HepG2 (cell line): ENCODE measurements around the gene PLCZ1. TPM values are rescaled to one million over a fixed set of nuclear protein-coding genes. Genes with fewer than 3 reads are reported as not detected.

Experiments used
- ATAC-seq: fragments of 200-7000 bp; cut with Tn5 transposase; 3 replicates; pipeline ENCODE4 v1.9.1; 2020; ENCODE audit warnings: mild to moderate bottlenecking, moderate library complexity
- BruUV-seq: library from RNA; stranded (reverse); fragments of 400-500 nt; replicated peaks from 2 replicates; lab custom pipeline; 2021; lab: Mats Ljungman, UMichigan
- CTCF ChIA-PET: fragments of 300-600 bp; formaldehyde crosslinking; extraction: SDS; loops from one replicate; lab custom pipeline; 2021; ENCODE audit warnings: low total read pairs, inconsistent platforms, low intra/inter-chr PET ratio; lab: Yijun Ruan, JAX
- POLR2A ChIA-PET: fragments of 350-600 bp; sonication (Branson Sonifier 250); formaldehyde crosslinking; loops from one replicate; lab custom pipeline; 2020; ENCODE audit warnings: antibody characterized with exemption, inconsistent platforms; lab: Yijun Ruan, JAX
- DNase-seq: peaks from one replicate; pipeline ENCODE4 v3.0.0-alpha.2; 2015; ENCODE audit warnings: low spot score
- FAIRE-seq: peaks from 3 replicates; lab custom pipeline; 2011; peaks lifted over from hg19 to GRCh38; lab: Jason Lieb, UNC
- H2AFZ ChIP-seq: one replicate; pipeline ENCODE4 v1.6.1; 2011; ENCODE audit warnings: low read length, inconsistent platforms
- H3K27ac ChIP-seq: fragments of 300-600 bp; 3 replicates; pipeline ENCODE4 v1.8.0; 2011; ENCODE audit warnings: mixed run types, mild to moderate bottlenecking, mixed read lengths, low read length, inconsistent platforms; ENCODE audit not compliant: insufficient read depth; ENCODE audit errors: extremely low read length
- H3K27me3 ChIP-seq, 2 experiments: fragments of 200-600 bp in 1 of 2; 2 replicates in 1 of 2; 3 replicates in 1 of 2; pipeline versions ENCODE4 v1.6.0 to v1.8.0; 2011; ENCODE audit warnings: low read length in 2 of 2, mild to moderate bottlenecking in 2 of 2, moderate library complexity in 2 of 2, inconsistent platforms in 1 of 2; ENCODE audit not compliant: insufficient read depth in 2 of 2, control insufficient read depth in 1 of 2
- H3K36me3 ChIP-seq, 2 experiments: fragments of 200-600 bp in 1 of 2; replicated peaks in 1 of 2; 2 replicates in 1 of 2; 3 replicates in 1 of 2; pipeline versions ENCODE4 v1.5.1 to v1.8.0; 2011; ENCODE audit warnings: low read length in 2 of 2, inconsistent platforms in 1 of 2; ENCODE audit not compliant: insufficient read depth in 2 of 2, control insufficient read depth in 1 of 2
- H3K4me1 ChIP-seq: 2 replicates; pipeline ENCODE4 v1.5.1; 2012; ENCODE audit warnings: low read length, inconsistent platforms; ENCODE audit not compliant: insufficient read depth
- H3K4me2 ChIP-seq: 2 replicates; pipeline ENCODE4 v1.6.0; 2011; ENCODE audit warnings: low read depth, low read length, inconsistent platforms
- H3K4me3 ChIP-seq, 3 experiments: fragments of 200-600 bp in 1 of 3; sonication (generic), shearing (Covaris generic) in 1 of 3; replicated peaks in 1 of 3; 2 replicates each; pipeline ENCODE4 v1.5.1; 2011 to 2016; ENCODE audit warnings: low read length in 3 of 3, inconsistent platforms in 2 of 3, low read depth in 2 of 3, mild to moderate bottlenecking in 2 of 3, control low read depth in 1 of 3, mixed read lengths in 1 of 3; ENCODE audit not compliant: insufficient read depth in 1 of 3
- H3K79me2 ChIP-seq: one replicate; pipeline ENCODE4 v1.6.1; 2011; ENCODE audit warnings: low read length, inconsistent platforms; ENCODE audit not compliant: insufficient read depth
- H3K9ac ChIP-seq: 2 replicates; pipeline ENCODE4 v1.6.0; 2011; ENCODE audit warnings: mild to moderate bottlenecking, low read depth, low read length, inconsistent platforms; ENCODE audit not compliant: insufficient read depth
- H3K9me3 ChIP-seq: 2 replicates; pipeline ENCODE4 v1.5.1; 2012; ENCODE audit warnings: mild to moderate bottlenecking, low read length
- H4K20me1 ChIP-seq: 2 replicates; pipeline ENCODE4 v1.6.0; 2011; ENCODE audit warnings: inconsistent platforms, mild to moderate bottlenecking, low read length, moderate library complexity; ENCODE audit not compliant: insufficient read depth
- CBFB ChIP-seq: sonication (generic); formaldehyde crosslinking; IDR thresholded peaks from 2 replicates; pipeline ENCODE4 v1.4.0; 2020; ENCODE audit warnings: missing genetic modification reagents
- DNMT1 ChIP-seq: sonication (generic); formaldehyde crosslinking; IDR thresholded peaks from 2 replicates; pipeline ENCODE4 v1.5.1; 2020; ENCODE audit warnings: mild to moderate bottlenecking, missing genetic modification reagents
- HMGA1 ChIP-seq: sonication (generic); formaldehyde crosslinking; conservative IDR thresholded peaks from 2 replicates; pipeline ENCODE4 v1.4.0; 2020; ENCODE audit warnings: missing genetic modification reagents
- KLF13 ChIP-seq: sonication (generic); formaldehyde crosslinking; IDR thresholded peaks from 2 replicates; pipeline ENCODE4 v1.4.0; 2020; ENCODE audit warnings: mild to moderate bottlenecking, missing genetic modification reagents
- MAFG ChIP-seq: sonication (generic); formaldehyde crosslinking; IDR thresholded peaks from 2 replicates; pipeline ENCODE4 v1.5.1; 2020; ENCODE audit warnings: mild to moderate bottlenecking, missing genetic modification reagents
- SMARCC2 ChIP-seq: fragments of 450-650 bp; IDR thresholded peaks from 2 replicates; pipeline ENCODE4 v1.6.1; 2017; ENCODE audit warnings: antibody characterized with exemption, mild to moderate bottlenecking
- SP140L ChIP-seq: sonication (generic); formaldehyde crosslinking; IDR thresholded peaks from 2 replicates; pipeline ENCODE4 v1.4.0; 2020; ENCODE audit warnings: missing genetic modification reagents, borderline replicate concordance
- TOPORS ChIP-seq: sonication (generic); formaldehyde crosslinking; IDR thresholded peaks from 2 replicates; pipeline ENCODE4 v1.8.0; 2023; ENCODE audit warnings: mild to moderate bottlenecking, missing genetic modification reagents
- ZNF225 ChIP-seq: sonication (generic); formaldehyde crosslinking; IDR thresholded peaks from 2 replicates; pipeline ENCODE4 v1.4.0; 2020; ENCODE audit warnings: mild to moderate bottlenecking, missing genetic modification reagents
- ZNF841 ChIP-seq: sonication (generic); formaldehyde crosslinking; IDR thresholded peaks from 2 replicates; pipeline ENCODE4 v1.8.1; 2023; ENCODE audit warnings: missing genetic modification reagents, borderline replicate concordance
- ZZZ3 ChIP-seq: sonication (generic); formaldehyde crosslinking; IDR thresholded peaks from 2 replicates; pipeline ENCODE4 v1.4.0; 2020; ENCODE audit warnings: missing genetic modification reagents, mild to moderate bottlenecking, borderline replicate concordance
- WGBS: methylation state at CpG from one replicate; pipeline ENCODE4 v1.1.6; 2017; ENCODE audit warnings: low lambda C conversion rate; 5-methylcytosine and 5-hydroxymethylcytosine counted together
- in situ Hi-C: cut with HindIII; loops from 2 replicates; pipeline ENCODE4 v1.10.0; 2017; ENCODE audit warnings: low pct_unique_long_range_greater_than_20kb; ENCODE audit not compliant: extremely low pct_ligation_motif_present
- intact Hi-C: fragments of 100-400 bp; cut with micrococcal nuclease; formaldehyde crosslinking; loops from one replicate; pipeline ENCODE4 v1.10.0; 2022; ENCODE audit not compliant: unreplicated experiment
- polyA plus RNA-seq, 8 experiments: library from polyadenylated mRNA; depleted of rRNA in 3 of 8; stranded (reverse) in 7 of 8; unstranded in 1 of 8; fragments of >200 nt; fragmentation: Illumina TruSeq in 4 of 8; extraction: Trizol in 4 of 8; gene quantifications; 2 replicates each; pipeline versions ENCODE4 v1.2.1 to v1.2.3, GENCODE V29; 2011 to 2016; ENCODE audit warnings: low read depth in 4 of 8, missing spikeins in 1 of 8, mixed read lengths in 1 of 8; ENCODE audit not compliant: insufficient read depth in 1 of 8
- total RNA-seq, 5 experiments: library from RNA; depleted of rRNA; stranded (reverse); fragments of >200 nt; fragmentation: Illumina TruSeq; extraction: Trizol; gene quantifications; 2 replicates each; pipeline ENCODE4 v1.2.3, GENCODE V29; 2016; ENCODE audit warnings: low read depth in 1 of 5
- TF ChIP-seq, protein P1 (sequence below), 2 experiments: fragments of 450-650 bp in 1 of 2; sonication (generic) in 1 of 2; formaldehyde crosslinking in 1 of 2; IDR thresholded peaks; 2 replicates each; pipeline versions ENCODE4 v1.6.1 to v1.8.0; 2016 to 2022; ENCODE audit warnings: antibody characterized with exemption in 1 of 2, mild to moderate bottlenecking in 1 of 2, missing genetic modification reagents in 1 of 2
- TF ChIP-seq, protein P2 (sequence below): sonication (generic); formaldehyde crosslinking; IDR thresholded peaks from 2 replicates; pipeline ENCODE4 v1.8.1; 2022; ENCODE audit warnings: low read depth, mild to moderate bottlenecking, missing genetic modification reagents

PLCZ1 gene
- total and polyA plus RNA-seq, 2 of the 13 experiments (the other 11 are each of a cell fraction or from before 2014, with no cell fraction given), result not detected

DNA sequence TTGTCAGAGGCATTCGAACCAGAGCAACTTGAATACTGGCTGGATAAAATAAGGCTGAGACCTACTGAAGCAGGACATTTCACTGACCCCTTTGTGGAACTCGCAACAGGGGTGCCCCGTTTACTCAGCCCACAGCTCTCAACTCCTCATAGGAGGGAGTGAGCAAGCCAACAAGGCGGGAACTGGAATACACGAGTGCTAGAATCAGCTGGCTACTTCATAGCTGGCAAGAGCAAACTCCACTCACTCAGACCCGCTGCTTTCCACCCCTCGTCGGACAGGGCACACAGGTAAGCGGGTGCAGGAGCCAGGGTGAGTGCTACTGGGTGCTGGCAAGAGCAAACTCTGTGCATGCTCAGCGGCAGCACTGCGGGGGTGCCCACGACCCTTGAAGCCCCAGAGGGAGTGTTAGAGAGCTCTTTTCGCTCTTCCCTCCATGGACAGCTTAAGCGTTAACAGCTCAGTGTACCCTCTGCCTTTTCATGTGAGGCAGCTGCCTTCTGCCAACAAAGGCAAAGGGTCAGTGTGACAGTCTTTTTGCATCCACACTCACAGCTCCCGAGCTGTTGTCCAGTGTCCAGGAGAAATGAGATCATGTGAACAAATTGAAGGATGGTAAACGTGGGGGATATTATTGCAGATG, 15.8 kb upstream of the PLCZ1 start:
- POLR2A ChIA-PET, result no interaction called here
- Histone ChIP-seq H3K4me3 (no peak overlapping the region), H2AFZ (no peak overlapping the region)
- no peak for TF ChIP-seq CBFB (CRISPR knock-in tag)
- TF ChIP-seq DNMT1 (CRISPR knock-in tag), result no peak
- TF ChIP-seq, protein P1, sequence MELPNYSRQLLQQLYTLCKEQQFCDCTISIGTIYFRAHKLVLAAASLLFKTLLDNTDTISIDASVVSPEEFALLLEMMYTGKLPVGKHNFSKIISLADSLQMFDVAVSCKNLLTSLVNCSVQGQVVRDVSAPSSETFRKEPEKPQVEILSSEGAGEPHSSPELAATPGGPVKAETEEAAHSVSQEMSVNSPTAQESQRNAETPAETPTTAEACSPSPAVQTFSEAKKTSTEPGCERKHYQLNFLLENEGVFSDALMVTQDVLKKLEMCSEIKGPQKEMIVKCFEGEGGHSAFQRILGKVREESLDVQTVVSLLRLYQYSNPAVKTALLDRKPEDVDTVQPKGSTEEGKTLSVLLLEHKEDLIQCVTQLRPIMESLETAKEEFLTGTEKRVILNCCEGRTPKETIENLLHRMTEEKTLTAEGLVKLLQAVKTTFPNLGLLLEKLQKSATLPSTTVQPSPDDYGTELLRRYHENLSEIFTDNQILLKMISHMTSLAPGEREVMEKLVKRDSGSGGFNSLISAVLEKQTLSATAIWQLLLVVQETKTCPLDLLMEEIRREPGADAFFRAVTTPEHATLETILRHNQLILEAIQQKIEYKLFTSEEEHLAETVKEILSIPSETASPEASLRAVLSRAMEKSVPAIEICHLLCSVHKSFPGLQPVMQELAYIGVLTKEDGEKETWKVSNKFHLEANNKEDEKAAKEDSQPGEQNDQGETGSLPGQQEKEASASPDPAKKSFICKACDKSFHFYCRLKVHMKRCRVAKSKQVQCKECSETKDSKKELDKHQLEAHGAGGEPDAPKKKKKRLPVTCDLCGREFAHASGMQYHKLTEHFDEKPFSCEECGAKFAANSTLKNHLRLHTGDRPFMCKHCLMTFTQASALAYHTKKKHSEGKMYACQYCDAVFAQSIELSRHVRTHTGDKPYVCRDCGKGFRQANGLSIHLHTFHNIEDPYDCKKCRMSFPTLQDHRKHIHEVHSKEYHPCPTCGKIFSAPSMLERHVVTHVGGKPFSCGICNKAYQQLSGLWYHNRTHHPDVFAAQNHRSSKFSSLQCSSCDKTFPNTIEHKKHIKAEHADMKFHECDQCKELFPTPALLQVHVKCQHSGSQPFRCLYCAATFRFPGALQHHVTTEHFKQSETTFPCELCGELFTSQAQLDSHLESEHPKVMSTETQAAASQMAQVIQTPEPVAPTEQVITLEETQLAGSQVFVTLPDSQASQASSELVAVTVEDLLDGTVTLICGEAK (IDR thresholded peaks at IDR 0.05), result no peak
- TF ChIP-seq, protein P1 (CRISPR knock-in tag; IDR thresholded peaks at IDR 0.05), result no peak
- no peak for TF ChIP-seq SP140L (CRISPR knock-in tag)
- no peak for TF ChIP-seq KLF13
- TF ChIP-seq, protein P2, sequence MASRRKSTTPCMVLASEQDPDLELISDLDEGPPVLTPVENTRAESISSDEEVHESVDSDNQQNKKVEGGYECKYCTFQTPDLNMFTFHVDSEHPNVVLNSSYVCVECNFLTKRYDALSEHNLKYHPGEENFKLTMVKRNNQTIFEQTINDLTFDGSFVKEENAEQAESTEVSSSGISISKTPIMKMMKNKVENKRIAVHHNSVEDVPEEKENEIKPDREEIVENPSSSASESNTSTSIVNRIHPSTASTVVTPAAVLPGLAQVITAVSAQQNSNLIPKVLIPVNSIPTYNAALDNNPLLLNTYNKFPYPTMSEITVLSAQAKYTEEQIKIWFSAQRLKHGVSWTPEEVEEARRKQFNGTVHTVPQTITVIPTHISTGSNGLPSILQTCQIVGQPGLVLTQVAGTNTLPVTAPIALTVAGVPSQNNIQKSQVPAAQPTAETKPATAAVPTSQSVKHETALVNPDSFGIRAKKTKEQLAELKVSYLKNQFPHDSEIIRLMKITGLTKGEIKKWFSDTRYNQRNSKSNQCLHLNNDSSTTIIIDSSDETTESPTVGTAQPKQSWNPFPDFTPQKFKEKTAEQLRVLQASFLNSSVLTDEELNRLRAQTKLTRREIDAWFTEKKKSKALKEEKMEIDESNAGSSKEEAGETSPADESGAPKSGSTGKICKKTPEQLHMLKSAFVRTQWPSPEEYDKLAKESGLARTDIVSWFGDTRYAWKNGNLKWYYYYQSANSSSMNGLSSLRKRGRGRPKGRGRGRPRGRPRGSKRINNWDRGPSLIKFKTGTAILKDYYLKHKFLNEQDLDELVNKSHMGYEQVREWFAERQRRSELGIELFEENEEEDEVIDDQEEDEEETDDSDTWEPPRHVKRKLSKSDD, result no peak
- TF ChIP-seq MAFG (CRISPR knock-in tag), result no peak
- no peak for TF ChIP-seq SMARCC2
- TF ChIP-seq ZNF841 (CRISPR knock-in tag), result no peak
- TF ChIP-seq HMGA1, result no peak
- no peak for TF ChIP-seq ZZZ3
- no peak for TF ChIP-seq ZNF225
- no peak for TF ChIP-seq TOPORS (CRISPR knock-in tag)

More for the DNA sequence above, 15.8 kb upstream of the PLCZ1 start:
- H3K79me2 ChIP-seq, result no peaks in the 10 kb centered on the region
- H3K9ac ChIP-seq, result no peak overlapping the region
- 0 out of 5 replicates have a peak, but pooled peaks cover 0 to 5% of the 10 kb centered on the region in 2 experiments for H3K27me3 ChIP-seq
- 7% methylated on average over 11 of the region's 16 CpGs for WGBS
- intact Hi-C loops (no loop called here), in situ Hi-C loops (no loop called here)
- H3K27ac ChIP-seq, result no peak overlapping the region
- H3K4me1 ChIP-seq, result no peaks in the 10 kb centered on the region
- H4K20me1 ChIP-seq, result no peaks in the 10 kb centered on the region
- H3K4me2 ChIP-seq, result no peak overlapping the region; the same call in 1 of the 2 replicates
- DNase-seq (no peak), ATAC-seq (peak; percentile 44; the same call in 2 of the 3 replicates), FAIRE-seq (no peak)
- CTCF ChIA-PET, result no interaction called here
- BruUV-seq, result no TSS peak
- H3K36me3 ChIP-seq, result no peaks in the 10 kb centered on the region
- H3K9me3 ChIP-seq, result no peaks in the 10 kb centered on the region
